A549 (cell line): ENCODE data around the gene PTX4. TPM values are rescaled to one million over a fixed set of nuclear protein-coding genes. Genes with fewer than 3 reads are reported as not detected.

Experiments
- ATAC-seq, 2 experiments: fragments of 200-7000 bp in 1 of 2; fragments of >200 bp in 1 of 2; cut with Nextera tagmentation in 1 of 2; cut with Tn5 transposase in 1 of 2; 3 replicates each; pipeline versions ENCODE4 v1.8.0 to v1.9.1; 2018 to 2020; ENCODE audit warnings: mild to moderate bottlenecking in 1 of 2, moderate library complexity in 1 of 2
- CTCF ChIA-PET: fragments of 300-600 bp; sonication (Branson Sonifier 250); formaldehyde crosslinking; extraction: SDS; loops from one replicate; lab custom pipeline; 2021; ENCODE audit warnings: antibody characterized with exemption, inconsistent platforms; lab: Yijun Ruan, JAX
- POLR2A ChIA-PET: fragments of 350-600 bp; formaldehyde crosslinking; extraction: SDS; loops from one replicate; lab custom pipeline; 2021; ENCODE audit warnings: antibody characterized with exemption, inconsistent platforms; lab: Yijun Ruan, JAX
- DNase-seq, 2 experiments: peaks; one replicate each; pipeline versions ENCODE4 v3.0.0 to v3.0.0-alpha.2; 2011 to 2016; ENCODE audit warnings: low read depth in 1 of 2, low spot score in 1 of 2
- FAIRE-seq: peaks from 2 replicates; lab custom pipeline; 2011; peaks lifted over from hg19 to GRCh38; lab: Jason Lieb, UNC
- H3K27ac ChIP-seq, 2 experiments: fragments of >200 bp; sonication (Bioruptor Twin); formaldehyde crosslinking; 3 replicates each; pipeline ENCODE4 v1.5.1; 2016 to 2017
- H3K4me1 ChIP-seq: fragments of >200 bp; sonication (Bioruptor Twin); formaldehyde crosslinking; 3 replicates; pipeline ENCODE4 v1.6.1; 2016
- H3K4me2 ChIP-seq: fragments of >200 bp; sonication (Bioruptor Twin); formaldehyde crosslinking; 3 replicates; pipeline ENCODE4 v1.6.1; 2016
- H3K4me3 ChIP-seq: fragments of >200 bp; sonication (Bioruptor Twin); formaldehyde crosslinking; 3 replicates; pipeline ENCODE4 v1.5.1; 2016
- H3K9me3 ChIP-seq: fragments of >200 bp; sonication (Bioruptor Twin); formaldehyde crosslinking; 3 replicates; pipeline ENCODE4 v1.6.1; 2016
- CHD4 ChIP-seq: fragments of 200-600 bp; sonication (generic); IDR thresholded peaks from 2 replicates; pipeline ENCODE4 v1.6.1; 2016; ENCODE audit warnings: antibody characterized with exemption, mild to moderate bottlenecking, borderline replicate concordance
- E2F6 ChIP-seq: IDR thresholded peaks from 2 replicates; pipeline ENCODE4 v1.6.1; 2012; ENCODE audit warnings: low read depth, borderline replicate concordance
- EHMT2 ChIP-seq: fragments of 200-600 bp; sonication (generic); IDR thresholded peaks from 2 replicates; pipeline ENCODE4 v1.6.1; 2016; ENCODE audit warnings: antibody characterized with exemption, low read depth, mild to moderate bottlenecking, moderate library complexity
- FOXS1 ChIP-seq: fragments of 250-450 bp; sonication (Bioruptor Pico); IDR thresholded peaks from 2 replicates; pipeline ENCODE4 v1.5.0; 2020; ENCODE audit warnings: mild to moderate bottlenecking, moderate library complexity
- HES2 ChIP-seq: fragments of >200 bp; sonication (Bioruptor Twin); formaldehyde crosslinking; IDR thresholded peaks from 2 replicates; pipeline ENCODE4 v1.6.1; 2016
- HOXA7 ChIP-seq: fragments of 250-450 bp; sonication (Bioruptor Pico); IDR thresholded peaks from 2 replicates; pipeline ENCODE4 v1.5.0; 2020; ENCODE audit warnings: mild to moderate bottlenecking, moderate library complexity
- KDM1A ChIP-seq: fragments of 200-600 bp; sonication (generic); IDR thresholded peaks from 2 replicates; pipeline ENCODE4 v1.6.1; 2016; ENCODE audit warnings: low read depth, mild to moderate bottlenecking
- KDM5A ChIP-seq: fragments of 200-600 bp; sonication (generic); IDR thresholded peaks from 2 replicates; pipeline ENCODE4 v1.6.1; 2016; ENCODE audit warnings: antibody characterized with exemption, mild to moderate bottlenecking
- MAZ ChIP-seq: fragments of 150-350 bp; IDR thresholded peaks from 2 replicates; pipeline ENCODE4 v1.6.1; 2014; ENCODE audit warnings: antibody characterized with exemption, low read depth, low read length, borderline replicate concordance
- NPAS2 ChIP-seq: fragments of 250-450 bp; sonication (Bioruptor Pico); IDR thresholded peaks from 2 replicates; pipeline ENCODE4 v1.8.0; 2022; ENCODE audit warnings: mild to moderate bottlenecking, moderate library complexity, borderline replicate concordance
- PBX3 ChIP-seq: IDR thresholded peaks from 2 replicates; pipeline ENCODE4 v1.6.1; 2012
- POLR2AphosphoS2 ChIP-seq: conservative IDR thresholded peaks from 2 replicates; pipeline ENCODE4 v1.6.1; 2012; ENCODE audit warnings: low read length, improper control_type of control experiment, inconsistent platforms
- RAD21 ChIP-seq, 2 experiments: fragments of >200 bp in 1 of 2; sonication (Bioruptor Twin) in 1 of 2; formaldehyde crosslinking in 1 of 2; IDR thresholded peaks in 1 of 2; conservative IDR thresholded peaks in 1 of 2; 2 replicates in 1 of 2; 3 replicates in 1 of 2; pipeline ENCODE4 v1.6.1; 2012 to 2018; ENCODE audit warnings: inconsistent platforms in 1 of 2
- RCOR1 ChIP-seq: fragments of 150-350 bp; IDR thresholded peaks from 2 replicates; pipeline ENCODE4 v1.6.1; 2014; ENCODE audit warnings: antibody characterized with exemption, low read length, low read depth
- RNF2 ChIP-seq: fragments of 200-600 bp; sonication (generic); IDR thresholded peaks from 2 replicates; pipeline ENCODE4 v1.6.1; 2016; ENCODE audit warnings: low read depth, mild to moderate bottlenecking, antibody characterized with exemption, moderate library complexity, borderline replicate concordance
- USF2 ChIP-seq: fragments of 450-650 bp; IDR thresholded peaks from 2 replicates; pipeline ENCODE4 v1.6.1; 2014; ENCODE audit warnings: antibody characterized with exemption
- ZC3H11A ChIP-seq: fragments of 450-650 bp; IDR thresholded peaks from 2 replicates; pipeline ENCODE4 v1.6.1; 2014; ENCODE audit warnings: antibody characterized with exemption, mild to moderate bottlenecking
- ZSCAN20 ChIP-seq: fragments of 250-450 bp; sonication (Bioruptor Pico); IDR thresholded peaks from 2 replicates; pipeline ENCODE4 v1.8.0; 2022; ENCODE audit warnings: mild to moderate bottlenecking, moderate library complexity
- WGBS: methylation state at CpG from one replicate; pipeline ENCODE4 v1.1.6; 2017; ENCODE audit errors: missing lambda C conversion rate; 5-methylcytosine and 5-hydroxymethylcytosine counted together
- polyA plus RNA-seq, 4 experiments: library from polyadenylated mRNA; depleted of rRNA in 3 of 4; stranded (reverse); fragments of >200 nt; fragmentation: RNase III in 1 of 4; extraction: RNeasy Plus Mini Kit Qiagen cat#74134 plus additional on column Dnase treatment in 1 of 4; gene quantifications; 2 replicates in 3 of 4; 3 replicates in 1 of 4; pipeline ENCODE4 v1.2.3, GENCODE V29; 2011 to 2017
- TF ChIP-seq, protein P1 (sequence below): fragments of 250-450 bp; sonication (Bioruptor Pico); IDR thresholded peaks from 2 replicates; pipeline ENCODE4 v1.5.0; 2021; ENCODE audit warnings: mild to moderate bottlenecking, moderate library complexity, borderline replicate concordance
- TF ChIP-seq, protein P2 (sequence below): fragments of >200 bp; sonication (Bioruptor Twin); formaldehyde crosslinking; IDR thresholded peaks from 3 replicates; pipeline ENCODE4 v1.6.1; 2016

Gene PTX4
- polyA plus RNA-seq, 2 of the 4 experiments (the other 2 are of a cell fraction) = not detected

GRCh38 chr16:1464196-1464893, 24.4 kb downstream of the PTX4 start:
- ChIA-PET CTCF (interaction anchor here (0.6 to 1.8 kb wide), 2 partner anchors 13 to 600 kb away, joined by 4 read pairs; no protein-coding TSS in a partner anchor), POLR2A (interaction anchor here (0.8 kb wide), 1 partner anchor 44 kb away, joined by 3 read pairs; the partner anchor contains the start of gene UQCC4)
- Histone ChIP-seq H3K4me1 (no peaks in the 10 kb centered on the region), H3K9me3 (no peaks in the 10 kb centered on the region), H3K4me3 (no peak overlapping the region), H3K4me2 (no peak overlapping the region), H3K27ac (no peak overlapping the region)
- FAIRE-seq (no peak), ATAC-seq (no peak), DNase-seq (no peak)
- TF ChIP-seq ZC3H11A (no peak), ZSCAN20 (CRISPR knock-in tag) (no peak), PBX3 (no peak), HES2 (no peak), POLR2AphosphoS2 (no peak), E2F6 (no peak)
- 92% methylated on average over 37 of the region's 41 CpGs for WGBS

DNA sequence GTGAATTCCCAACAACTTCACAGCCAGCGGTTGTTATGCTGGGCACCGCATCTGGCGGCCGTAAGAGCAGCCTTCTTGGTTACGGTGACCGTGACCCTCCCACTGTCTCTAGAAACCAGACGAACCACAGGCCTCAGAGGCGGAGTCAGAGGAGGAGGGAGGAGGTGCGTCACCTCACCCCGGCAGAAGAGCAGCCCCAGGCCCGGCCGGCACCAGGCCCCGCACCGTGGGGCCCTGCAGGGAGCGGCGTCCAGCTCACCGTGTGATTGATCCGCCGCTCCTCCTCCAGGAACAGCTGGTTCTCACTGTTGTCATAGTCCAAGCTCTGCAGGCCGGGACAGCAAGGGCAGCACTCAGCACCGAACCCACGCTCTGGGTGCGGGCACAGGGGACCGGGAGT, 27.6 kb downstream of the PTX4 start:
- DNase-seq = no peak
- H3K9me3 ChIP-seq = no peaks in the 10 kb centered on the region
- no peak overlapping the region for H3K4me3 ChIP-seq
- TF ChIP-seq USF2 = no peak
- TF ChIP-seq CHD4 = no peak
- no peak for TF ChIP-seq NPAS2
- no peak for TF ChIP-seq POLR2AphosphoS2
- TF ChIP-seq KDM1A = no peak
- TF ChIP-seq, protein P1, sequence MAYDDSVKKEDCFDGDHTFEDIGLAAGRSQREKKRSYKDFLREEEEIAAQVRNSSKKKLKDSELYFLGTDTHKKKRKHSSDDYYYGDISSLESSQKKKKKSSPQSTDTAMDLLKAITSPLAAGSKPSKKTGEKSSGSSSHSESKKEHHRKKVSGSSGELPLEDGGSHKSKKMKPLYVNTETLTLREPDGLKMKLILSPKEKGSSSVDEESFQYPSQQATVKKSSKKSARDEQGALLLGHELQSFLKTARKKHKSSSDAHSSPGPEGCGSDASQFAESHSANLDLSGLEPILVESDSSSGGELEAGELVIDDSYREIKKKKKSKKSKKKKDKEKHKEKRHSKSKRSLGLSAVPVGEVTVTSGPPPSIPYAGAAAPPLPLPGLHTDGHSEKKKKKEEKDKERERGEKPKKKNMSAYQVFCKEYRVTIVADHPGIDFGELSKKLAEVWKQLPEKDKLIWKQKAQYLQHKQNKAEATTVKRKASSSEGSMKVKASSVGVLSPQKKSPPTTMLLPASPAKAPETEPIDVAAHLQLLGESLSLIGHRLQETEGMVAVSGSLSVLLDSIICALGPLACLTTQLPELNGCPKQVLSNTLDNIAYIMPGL (CRISPR knock-in tag) = no peak
- no peak for TF ChIP-seq RCOR1
- TF ChIP-seq KDM5A = no peak
- no peak for TF ChIP-seq RAD21 (conservative IDR thresholded peaks at IDR 0.05 in 1 of 2, IDR thresholded peaks at IDR 0.05 in 1 of 2)
- no peak for TF ChIP-seq FOXS1 (CRISPR knock-in tag)
- no peak for TF ChIP-seq RNF2
- TF ChIP-seq PBX3 = no peak
- TF ChIP-seq HOXA7 (CRISPR knock-in tag) = no peak
- TF ChIP-seq, protein P2, sequence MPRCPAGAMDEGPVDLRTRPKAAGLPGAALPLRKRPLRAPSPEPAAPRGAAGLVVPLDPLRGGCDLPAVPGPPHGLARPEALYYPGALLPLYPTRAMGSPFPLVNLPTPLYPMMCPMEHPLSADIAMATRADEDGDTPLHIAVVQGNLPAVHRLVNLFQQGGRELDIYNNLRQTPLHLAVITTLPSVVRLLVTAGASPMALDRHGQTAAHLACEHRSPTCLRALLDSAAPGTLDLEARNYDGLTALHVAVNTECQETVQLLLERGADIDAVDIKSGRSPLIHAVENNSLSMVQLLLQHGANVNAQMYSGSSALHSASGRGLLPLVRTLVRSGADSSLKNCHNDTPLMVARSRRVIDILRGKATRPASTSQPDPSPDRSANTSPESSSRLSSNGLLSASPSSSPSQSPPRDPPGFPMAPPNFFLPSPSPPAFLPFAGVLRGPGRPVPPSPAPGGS = no peak
- TF ChIP-seq EHMT2 = no peak
- no peak for TF ChIP-seq MAZ
- TF ChIP-seq, all 56 proteins: peak for 0
- no peak overlapping the region for H3K27ac ChIP-seq
- H3K4me1 ChIP-seq = no peaks in the 10 kb centered on the region
- no peak for ATAC-seq
- CTCF ChIA-PET = interaction anchor here (0.9 kb wide), 1 partner anchor 262 kb away, joined by 3 read pairs; no protein-coding TSS in a partner anchor
- 92% methylated on average over 22 of the region's 24 CpGs for WGBS
- POLR2A ChIA-PET = no interaction called here
- FAIRE-seq = no peak
- H3K4me2 ChIP-seq = no peak overlapping the region
